Measurements from ENCODE around the gene GXYLT1.
"Not testable (repeated sequence)": the region's sequence is repeated elsewhere in the genome, so short reads cannot be mapped to it uniquely, and the experiment has no call there.

The GXYLT1 gene, protein sequence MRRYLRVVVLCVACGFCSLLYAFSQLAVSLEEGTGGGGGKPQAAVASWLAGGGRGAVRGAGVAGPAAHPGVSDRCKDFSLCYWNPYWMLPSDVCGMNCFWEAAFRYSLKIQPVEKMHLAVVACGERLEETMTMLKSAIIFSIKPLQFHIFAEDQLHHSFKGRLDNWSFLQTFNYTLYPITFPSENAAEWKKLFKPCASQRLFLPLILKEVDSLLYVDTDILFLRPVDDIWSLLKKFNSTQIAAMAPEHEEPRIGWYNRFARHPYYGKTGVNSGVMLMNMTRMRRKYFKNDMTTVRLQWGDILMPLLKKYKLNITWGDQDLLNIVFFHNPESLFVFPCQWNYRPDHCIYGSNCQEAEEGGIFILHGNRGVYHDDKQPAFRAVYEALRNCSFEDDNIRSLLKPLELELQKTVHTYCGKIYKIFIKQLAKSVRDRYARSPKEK

DNA sequence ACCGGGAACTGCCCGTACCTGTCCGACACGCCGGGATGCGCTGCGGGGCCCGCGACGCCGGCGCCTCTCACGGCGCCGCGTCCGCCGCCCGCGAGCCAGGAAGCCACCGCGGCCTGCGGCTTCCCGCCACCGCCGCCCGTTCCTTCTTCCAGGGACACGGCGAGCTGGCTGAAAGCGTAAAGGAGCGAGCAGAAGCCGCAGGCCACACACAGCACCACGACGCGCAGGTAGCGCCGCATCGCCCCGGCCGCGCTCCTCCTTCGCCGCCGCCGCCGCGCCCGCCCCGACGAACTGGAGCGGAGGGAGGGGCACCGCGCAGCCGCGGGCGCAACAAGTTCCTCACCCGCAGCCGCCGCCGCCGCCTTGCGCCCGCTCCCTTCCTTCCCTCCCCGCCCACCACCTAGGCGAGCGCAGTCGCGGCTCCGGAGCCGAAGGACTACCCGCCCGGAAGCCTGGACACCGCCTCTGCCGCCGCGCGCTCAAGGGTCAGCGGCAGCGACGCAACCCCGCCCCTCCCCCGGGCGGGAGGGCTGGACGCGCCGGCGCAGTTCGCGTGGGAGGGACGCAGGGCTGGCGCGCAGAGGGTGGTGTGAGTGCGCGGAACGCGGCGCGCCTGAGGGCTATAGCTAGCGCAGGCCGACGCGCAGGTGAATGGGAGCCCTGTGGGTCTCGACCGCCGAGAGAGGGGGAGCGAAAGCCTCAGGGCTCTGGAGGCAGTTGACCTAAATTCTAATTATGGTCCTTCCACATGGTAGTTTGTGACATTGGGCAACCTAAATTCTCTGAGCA, at the start of gene GXYLT1:
TSS of gene GXYLT1 (minus strand) at position 467 of the 789 bp plus-strand sequence. CDS start at position 239, 228 bp downstream.
- DNase-seq: peak; percentile 47

- no peak for DNase-seq
These were observed 48.0 kb upstream of the GXYLT1 start for GRCh38 chr12:42192686-42193085.

DNA sequence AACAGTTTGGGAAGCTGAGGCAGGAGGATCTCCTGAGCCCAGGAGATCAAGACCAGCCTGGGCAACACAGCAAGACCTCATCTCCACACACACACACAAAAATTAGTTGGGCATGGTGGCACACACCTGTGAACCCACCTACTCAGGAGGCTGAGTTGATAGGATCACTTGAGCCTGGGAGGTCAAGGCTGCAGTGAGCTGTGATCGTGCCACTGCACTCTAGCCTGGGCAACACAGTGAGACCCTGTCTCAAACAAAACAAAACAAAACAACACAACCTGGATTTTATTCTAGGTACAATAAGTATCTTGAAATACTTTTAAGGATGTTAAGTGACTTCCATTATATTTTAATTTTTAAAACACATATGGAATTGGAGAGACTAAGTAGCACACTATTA, 47.6 kb upstream of the GXYLT1 start:
- no peak for DNase-seq

DNA sequence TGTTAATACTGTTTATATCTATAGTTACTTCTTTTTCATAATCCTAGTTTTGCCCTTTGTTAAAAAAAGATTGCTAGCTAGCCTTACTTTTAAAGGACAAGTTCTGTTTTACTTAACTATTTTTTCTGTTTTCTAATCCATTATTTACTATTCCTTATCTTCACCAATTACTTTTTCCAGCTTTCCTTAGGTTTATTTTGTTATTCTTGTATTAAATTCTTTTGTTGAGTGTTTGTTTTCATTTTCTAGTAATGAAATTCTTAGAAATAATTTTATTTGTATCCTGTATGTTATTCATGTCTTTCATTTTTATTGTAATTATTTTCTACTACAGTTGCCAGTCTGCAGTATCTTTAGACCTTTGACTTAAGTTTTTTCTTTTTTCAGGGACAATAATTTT, 45.7 kb upstream of the GXYLT1 start:
- DNase-seq: no peak

- DNase-seq: not testable (repeated sequence)
These were observed 43.6 kb upstream of the GXYLT1 start for GRCh38 chr12:42188275-42188674.

GRCh38 chr12:42187799-42188198, 43.1 kb upstream of the GXYLT1 start:
- DNase-seq: no peak

DNA sequence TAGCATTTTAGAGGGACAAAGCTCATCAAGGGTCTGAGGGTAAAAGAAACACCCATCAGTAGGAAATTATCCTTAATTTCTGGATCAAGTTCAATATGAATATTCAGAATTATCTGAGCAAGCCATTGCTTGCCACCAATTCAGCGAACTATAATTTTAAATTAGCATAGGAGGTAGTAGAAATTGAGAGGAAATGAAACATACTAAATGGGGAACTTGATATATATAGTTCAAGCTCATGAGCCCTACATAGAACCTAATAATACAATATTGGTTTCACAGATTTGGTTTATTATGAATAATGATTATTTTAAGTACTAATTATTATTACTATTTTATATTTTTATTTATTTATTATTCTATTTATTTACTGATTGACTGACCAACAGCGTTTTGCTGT, 42.1 kb upstream of the GXYLT1 start:
- DNase-seq: no peak

- DNase-seq: no peak
These were observed 37.7 kb upstream of the GXYLT1 start for GRCh38 chr12:42182394-42182793.

DNA sequence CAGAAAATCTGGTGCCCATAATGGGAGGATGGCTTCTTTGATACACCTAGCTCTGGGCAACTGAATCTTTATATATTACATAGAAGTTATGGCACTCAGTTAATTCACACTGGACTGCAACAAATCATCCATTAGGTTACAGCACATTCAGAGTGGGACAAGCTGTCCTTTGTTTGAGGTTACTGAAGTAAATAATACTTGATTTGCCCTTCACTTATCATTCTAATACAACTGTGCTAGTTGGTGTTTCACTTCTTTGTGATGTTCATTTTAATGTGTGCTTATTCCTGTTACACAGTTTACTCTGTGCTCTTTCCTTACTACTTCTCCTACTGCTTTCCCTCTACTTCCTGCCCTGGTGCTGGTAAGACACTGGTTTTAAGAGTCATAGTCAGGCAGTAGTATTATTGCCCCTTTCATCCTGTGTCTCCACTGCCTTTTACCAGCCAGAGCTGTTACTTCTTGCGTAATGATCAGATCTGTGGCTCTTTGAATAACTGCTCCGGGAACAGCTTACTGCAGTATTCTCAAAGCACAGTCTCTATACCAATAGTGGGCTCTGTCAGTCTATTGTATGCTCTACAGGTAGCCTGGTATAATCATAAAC, 36.4 kb upstream of the GXYLT1 start:
- no peak for DNase-seq

- no peak for DNase-seq
These were observed 33.4 kb upstream of the GXYLT1 start for GRCh38 chr12:42178101-42178500.

- no peak for DNase-seq
These were observed 30.3 kb upstream of the GXYLT1 start for GRCh38 chr12:42174978-42175377.

- no peak for DNase-seq
These were observed 29.4 kb upstream of the GXYLT1 start for GRCh38 chr12:42173961-42174521.

GRCh38 chr12:42172441-42173210, 28.0 kb upstream of the GXYLT1 start:
- no peak for DNase-seq

GRCh38 chr12:42167711-42168110, 23.0 kb upstream of the GXYLT1 start:
- DNase-seq: no peak

DNA sequence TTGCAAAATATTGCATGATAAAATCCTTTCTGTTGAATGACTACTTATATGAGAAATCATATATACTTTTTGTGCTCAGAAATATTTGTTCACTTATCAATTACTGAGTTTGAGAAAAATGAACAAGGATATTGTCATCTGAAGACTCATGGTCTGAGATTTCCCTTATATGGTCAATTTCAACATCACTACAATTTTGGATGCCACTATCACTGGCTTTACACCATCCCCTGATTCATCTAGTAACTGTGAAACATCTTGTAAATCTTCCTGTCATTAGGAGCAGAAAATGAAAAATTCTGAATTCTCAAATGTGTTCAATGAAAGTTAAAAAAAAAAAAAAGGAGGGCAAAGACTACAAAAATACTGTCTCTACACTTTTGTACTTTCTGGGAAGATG, 21.8 kb upstream of the GXYLT1 start:
- no peak for DNase-seq

DNA sequence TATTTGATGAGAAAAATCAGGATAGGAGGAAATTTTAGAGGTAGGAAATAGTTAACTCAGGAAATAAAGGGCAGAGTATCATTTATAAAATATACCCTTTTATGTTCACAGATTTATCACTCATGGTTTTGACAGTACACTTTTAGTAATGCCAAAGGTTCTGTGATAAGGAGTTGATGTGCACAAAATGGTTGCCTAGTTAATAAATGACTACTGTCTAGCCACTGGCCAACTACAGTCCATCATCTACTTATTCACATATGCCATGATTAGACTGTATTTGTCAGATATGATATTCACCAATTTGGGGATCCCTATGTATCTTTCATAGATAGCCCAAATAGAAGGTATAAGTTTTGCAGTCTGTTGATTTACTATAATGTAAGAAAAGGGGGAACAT, 19.2 kb upstream of the GXYLT1 start:
- no peak for DNase-seq

- DNase-seq: no peak
These were observed 18.3 kb upstream of the GXYLT1 start for GRCh38 chr12:42162965-42163364.

DNA sequence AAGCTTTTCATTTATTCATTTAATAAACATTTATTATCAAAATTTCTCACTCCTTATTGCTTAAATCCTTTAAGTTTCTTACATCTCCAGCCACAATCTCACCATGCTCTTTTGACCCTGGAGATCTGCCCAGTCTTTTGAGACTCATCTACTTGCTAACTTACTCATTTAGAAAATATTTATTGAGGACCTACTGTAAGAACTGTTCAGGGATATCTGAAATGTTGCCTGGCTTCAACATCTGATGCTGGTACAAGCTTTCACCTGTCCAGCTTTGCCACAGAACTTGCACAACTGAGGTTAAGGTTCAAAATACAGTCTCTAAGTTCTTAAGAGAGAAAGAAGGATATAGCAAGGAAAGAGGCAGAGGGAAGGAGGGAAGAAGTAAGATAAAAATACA, 17.5 kb upstream of the GXYLT1 start:
- no peak for DNase-seq

DNA sequence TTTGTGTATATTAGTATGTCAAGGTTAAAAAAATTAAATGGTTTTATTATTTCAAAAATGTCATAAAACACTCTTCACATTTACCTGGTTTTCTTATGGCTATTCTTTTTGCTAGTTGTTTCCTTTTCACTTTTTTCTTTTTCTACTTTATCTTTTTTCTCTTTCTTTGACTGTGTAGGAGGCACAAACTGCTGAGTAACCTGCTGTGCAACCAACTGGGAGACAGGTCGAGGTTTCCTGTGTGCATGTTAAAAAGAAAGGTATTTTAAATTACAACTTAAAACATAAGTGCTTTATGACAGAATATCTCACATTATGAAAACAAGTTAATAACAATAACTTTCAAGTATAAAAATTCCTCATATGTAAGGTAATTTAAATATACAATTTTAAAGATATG, 16.9 kb upstream of the GXYLT1 start:
- DNase-seq: no peak

DNA sequence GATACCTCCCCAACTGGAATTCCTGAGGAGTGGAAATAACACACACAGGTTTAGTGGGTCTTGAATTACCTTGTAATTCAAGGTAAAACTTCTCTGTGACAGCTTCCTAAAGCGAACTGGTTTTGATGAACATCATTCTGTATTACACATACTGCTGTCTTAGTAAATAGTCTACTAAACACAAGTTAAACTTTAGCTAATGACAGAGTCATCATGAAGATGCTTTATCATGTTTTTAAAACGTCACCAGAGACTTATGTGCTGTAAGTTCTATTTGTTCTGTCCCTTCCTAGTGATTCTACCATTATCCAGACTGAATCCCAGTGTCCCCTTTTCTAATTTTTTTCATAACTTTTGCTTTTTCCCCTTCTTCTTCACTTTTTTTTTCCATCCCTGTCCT, 11.6 kb upstream of the GXYLT1 start:
- no peak for DNase-seq

GRCh38 chr12:42145552-42146215, 1.0 kb upstream of the GXYLT1 start:
- DNase-seq: no peak

DNA sequence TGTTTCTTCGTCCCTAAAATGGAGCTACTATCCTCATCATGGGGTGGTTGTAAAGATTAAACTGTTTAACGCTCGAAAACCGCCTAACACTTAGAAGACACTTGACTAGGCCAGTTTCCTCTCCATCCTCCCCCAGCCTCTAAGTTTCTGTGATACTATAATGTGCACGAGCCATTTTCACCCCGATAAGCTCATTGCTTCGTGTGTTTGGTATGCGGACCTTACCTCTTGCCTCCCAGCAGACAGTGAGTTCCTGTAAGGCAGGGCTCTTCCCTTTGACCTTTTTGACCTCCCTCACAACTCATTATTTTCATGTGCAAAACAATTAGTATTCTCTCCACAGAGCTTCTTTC, 499 bp upstream of the GXYLT1 start:
- DNase-seq: no peak

- DNase-seq: no peak
These were observed 591 bp downstream of the GXYLT1 start for GRCh38 chr12:42144158-42144407.
